ENCODE measurements around the gene MTX3. TPM values are rescaled to one million over a fixed set of nuclear protein-coding genes. Genes with fewer than 3 reads are reported as not detected.

Gene MTX3
- total RNA-seq, 1 experiment from 2014 or later = 16.7 TPM

- in situ Hi-C loops (cut with HindIII; ENCODE audit: low pct_unique_long_range_greater_than_20kb, low sequenced_read_pairs) = no loop called here
- no peak for DNase-seq (ENCODE audit: low read depth, low spot score)
Measured at GRCh38 chr5:79955941-79956670, 35.0 kb downstream of the MTX3 start.

- in situ Hi-C loops (cut with HindIII; ENCODE audit: low pct_unique_long_range_greater_than_20kb, low sequenced_read_pairs) = no loop called here
- no peak for DNase-seq (ENCODE audit: low read depth, low spot score)
Measured at GRCh38 chr5:79955356-79955895, 35.6 kb downstream of the MTX3 start.

GRCh38 chr5:79954620-79955019 lies 36.4 kb downstream of the MTX3 start:
- no peak for DNase-seq (ENCODE audit: low read depth, low spot score)
- in situ Hi-C loops (cut with HindIII; ENCODE audit: low pct_unique_long_range_greater_than_20kb, low sequenced_read_pairs) = no loop called here

- no peak for DNase-seq (ENCODE audit: low read depth, low spot score)
- in situ Hi-C loops (cut with HindIII; ENCODE audit: low pct_unique_long_range_greater_than_20kb, low sequenced_read_pairs) = no loop called here
Measured at GRCh38 chr5:79947567-79947966, 43.5 kb downstream of the MTX3 start.

GRCh38 chr5:79938468-79938867 lies 52.6 kb downstream of the MTX3 start:
- in situ Hi-C loops (cut with HindIII; ENCODE audit: low pct_unique_long_range_greater_than_20kb, low sequenced_read_pairs) = no loop called here
- no peak for DNase-seq (ENCODE audit: low read depth, low spot score)

GRCh38 chr5:79936646-79937216 lies 54.3 kb downstream of the MTX3 start:
- no peak for DNase-seq (ENCODE audit: low read depth, low spot score)
- in situ Hi-C loops (cut with HindIII; ENCODE audit: low pct_unique_long_range_greater_than_20kb, low sequenced_read_pairs) = no loop called here

- in situ Hi-C loops (cut with HindIII; ENCODE audit: low pct_unique_long_range_greater_than_20kb, low sequenced_read_pairs) = no loop called here
Measured at GRCh38 chr5:79936002-79936645, 54.9 kb downstream of the MTX3 start.

GRCh38 chr5:79934681-79935080 lies 56.4 kb downstream of the MTX3 start:
- in situ Hi-C loops (cut with HindIII; ENCODE audit: low pct_unique_long_range_greater_than_20kb, low sequenced_read_pairs) = no loop called here
- no peak for DNase-seq (ENCODE audit: low read depth, low spot score)

More at GRCh38 chr5:79936002-79936645, 54.9 kb downstream of the MTX3 start:
- no peak for DNase-seq (ENCODE audit: low read depth, low spot score)

- DNase-seq (ENCODE audit: low read depth, low spot score) = no peak
- in situ Hi-C loops (cut with HindIII; ENCODE audit: low pct_unique_long_range_greater_than_20kb, low sequenced_read_pairs) = no loop called here
Measured at GRCh38 chr5:79932510-79933504, 58.3 kb downstream of the MTX3 start.

- in situ Hi-C loops (cut with HindIII; ENCODE audit: low pct_unique_long_range_greater_than_20kb, low sequenced_read_pairs) = no loop called here
- DNase-seq (ENCODE audit: low read depth, low spot score) = no peak
Measured at GRCh38 chr5:79931866-79932265, 59.2 kb downstream of the MTX3 start.

- no peak for DNase-seq (ENCODE audit: low read depth, low spot score)
- in situ Hi-C loops (cut with HindIII; ENCODE audit: low pct_unique_long_range_greater_than_20kb, low sequenced_read_pairs) = no loop called here
Measured at GRCh38 chr5:79931409-79931808, 59.7 kb downstream of the MTX3 start.

- in situ Hi-C loops (cut with HindIII; ENCODE audit: low pct_unique_long_range_greater_than_20kb, low sequenced_read_pairs) = no loop called here
- no peak for DNase-seq (ENCODE audit: low read depth, low spot score)
Measured at GRCh38 chr5:79929095-79929494, 62.0 kb downstream of the MTX3 start.

Small RNA genes within 50 kb of the gene (small RNA-seq; reads per million reads assigned to genes)
- 0 reads per million in 2 experiments for gene TRMT112P2

Other genes with a start within 250 kb of the MTX3 start
- gene THBS4, start 44.1 kb upstream of the MTX3 start, total RNA-seq (2014; rRNA removed; shearing (Covaris generic)) = 0.48 TPM in 1 of 2 replicates, not detected in the other